ENCODE measurements around the gene PPP2R3C.
"Not testable (repeated sequence)": the region's sequence is repeated elsewhere in the genome, so short reads cannot be mapped to it uniquely, and the experiment has no call there.

Gene PPP2R3C

DNA sequence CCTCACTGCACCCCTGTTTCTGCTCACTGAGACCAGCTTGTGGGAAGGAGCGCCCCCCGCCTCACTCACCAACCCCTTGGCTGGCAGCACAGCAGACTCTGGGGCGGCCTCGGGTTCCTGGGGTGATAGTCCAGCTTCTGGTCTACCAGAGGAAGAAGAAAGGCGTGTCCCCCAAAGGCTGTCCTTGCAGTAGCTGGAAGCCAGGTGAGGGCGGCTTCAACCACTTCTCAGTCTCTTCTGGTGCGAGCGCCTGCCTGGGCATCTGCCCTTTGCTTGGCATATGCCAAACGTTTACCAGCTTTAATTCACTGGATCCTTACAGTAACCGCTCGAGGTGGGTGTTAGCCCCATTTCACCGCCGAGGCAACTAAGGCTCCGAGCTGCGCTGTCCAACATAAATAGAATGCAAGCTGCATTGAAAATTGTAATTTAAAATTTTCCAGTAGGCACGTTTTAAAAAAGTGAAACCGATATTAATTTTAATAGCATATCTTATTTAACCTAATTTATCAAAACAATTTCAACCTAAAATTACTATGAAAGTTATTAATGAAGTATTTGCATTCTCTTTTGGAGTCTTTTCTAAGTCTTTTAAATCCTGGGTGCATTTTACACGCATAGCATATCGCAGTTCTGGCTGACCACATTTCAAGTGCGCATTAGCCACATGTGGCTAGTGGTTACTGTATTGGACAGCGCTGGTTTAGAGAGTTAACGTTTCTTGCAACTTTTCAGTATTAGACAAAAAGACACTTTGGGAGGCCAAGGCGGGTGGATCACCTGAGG, 74.8 kb downstream of the PPP2R3C start:
- peak overlapping the region; percentile 88 for H3K27ac ChIP-seq

DNA sequence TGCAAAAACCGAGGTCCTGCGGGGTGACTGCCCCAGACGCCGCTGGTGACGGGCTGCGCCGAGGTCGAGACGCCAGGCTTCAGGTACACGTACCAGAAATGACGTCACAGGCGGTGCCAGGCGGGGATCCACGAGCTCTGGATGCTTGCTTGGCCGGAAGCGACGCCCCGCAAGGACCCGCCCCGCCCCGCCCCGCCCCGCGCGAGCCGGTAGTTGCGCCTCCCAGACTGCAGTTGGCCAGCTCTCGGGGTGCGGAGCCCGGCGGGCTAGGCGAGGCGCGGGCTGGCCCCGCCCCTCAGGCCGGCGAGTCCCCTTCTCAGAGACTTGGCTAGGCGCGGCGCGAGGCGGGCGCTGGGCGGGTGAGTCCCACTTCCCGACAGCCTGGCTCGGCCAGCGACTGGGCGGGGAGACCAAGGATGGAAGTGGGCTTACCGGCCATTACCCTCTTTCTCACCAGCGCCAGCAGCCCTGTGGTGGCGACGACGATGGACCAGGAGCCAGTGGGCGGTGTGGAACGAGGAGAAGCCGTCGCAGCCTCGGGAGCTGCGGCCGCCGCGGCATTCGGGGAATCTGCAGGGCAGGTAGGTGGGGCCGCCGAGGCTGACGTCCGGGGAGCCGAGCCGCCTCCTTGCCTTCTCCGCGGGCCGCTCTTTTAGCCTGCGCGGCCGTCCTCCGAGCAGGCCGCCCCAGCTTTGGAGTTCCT, 75.6 kb downstream of the PPP2R3C start, which contains the start of gene FAM177A1:
FAM177A1 (plus strand) TSS at position 225 of the 703 bp plus-strand sequence; CDS start at position 417, 192 bp downstream.
- TF ChIP-seq, protein P1, sequence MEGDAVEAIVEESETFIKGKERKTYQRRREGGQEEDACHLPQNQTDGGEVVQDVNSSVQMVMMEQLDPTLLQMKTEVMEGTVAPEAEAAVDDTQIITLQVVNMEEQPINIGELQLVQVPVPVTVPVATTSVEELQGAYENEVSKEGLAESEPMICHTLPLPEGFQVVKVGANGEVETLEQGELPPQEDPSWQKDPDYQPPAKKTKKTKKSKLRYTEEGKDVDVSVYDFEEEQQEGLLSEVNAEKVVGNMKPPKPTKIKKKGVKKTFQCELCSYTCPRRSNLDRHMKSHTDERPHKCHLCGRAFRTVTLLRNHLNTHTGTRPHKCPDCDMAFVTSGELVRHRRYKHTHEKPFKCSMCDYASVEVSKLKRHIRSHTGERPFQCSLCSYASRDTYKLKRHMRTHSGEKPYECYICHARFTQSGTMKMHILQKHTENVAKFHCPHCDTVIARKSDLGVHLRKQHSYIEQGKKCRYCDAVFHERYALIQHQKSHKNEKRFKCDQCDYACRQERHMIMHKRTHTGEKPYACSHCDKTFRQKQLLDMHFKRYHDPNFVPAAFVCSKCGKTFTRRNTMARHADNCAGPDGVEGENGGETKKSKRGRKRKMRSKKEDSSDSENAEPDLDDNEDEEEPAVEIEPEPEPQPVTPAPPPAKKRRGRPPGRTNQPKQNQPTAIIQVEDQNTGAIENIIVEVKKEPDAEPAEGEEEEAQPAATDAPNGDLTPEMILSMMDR (conservative IDR thresholded peaks at IDR 0.05): no peak
- peak within 1 kb of the TSS; percentile 88 for H3K27ac ChIP-seq

More for the DNA sequence above, 74.8 kb downstream of the PPP2R3C start:
- TF ChIP-seq, protein P1 (conservative IDR thresholded peaks at IDR 0.05): no peak

DNA sequence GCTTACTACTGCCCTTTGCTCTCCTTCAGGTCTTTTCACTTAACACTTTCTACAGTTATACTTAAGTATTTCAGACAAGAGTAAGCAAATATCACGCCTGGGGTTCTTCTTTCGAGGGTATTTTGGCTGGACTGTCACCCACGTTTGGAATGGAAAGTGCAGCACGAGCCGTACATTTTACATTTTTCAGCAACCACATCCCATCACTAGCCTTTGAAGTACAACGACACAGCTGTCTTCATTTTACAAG, 76.1 kb downstream of the PPP2R3C start:
- TF ChIP-seq, protein P1 (conservative IDR thresholded peaks at IDR 0.05): no peak
- peak overlapping the region; percentile 88 for H3K27ac ChIP-seq

DNA sequence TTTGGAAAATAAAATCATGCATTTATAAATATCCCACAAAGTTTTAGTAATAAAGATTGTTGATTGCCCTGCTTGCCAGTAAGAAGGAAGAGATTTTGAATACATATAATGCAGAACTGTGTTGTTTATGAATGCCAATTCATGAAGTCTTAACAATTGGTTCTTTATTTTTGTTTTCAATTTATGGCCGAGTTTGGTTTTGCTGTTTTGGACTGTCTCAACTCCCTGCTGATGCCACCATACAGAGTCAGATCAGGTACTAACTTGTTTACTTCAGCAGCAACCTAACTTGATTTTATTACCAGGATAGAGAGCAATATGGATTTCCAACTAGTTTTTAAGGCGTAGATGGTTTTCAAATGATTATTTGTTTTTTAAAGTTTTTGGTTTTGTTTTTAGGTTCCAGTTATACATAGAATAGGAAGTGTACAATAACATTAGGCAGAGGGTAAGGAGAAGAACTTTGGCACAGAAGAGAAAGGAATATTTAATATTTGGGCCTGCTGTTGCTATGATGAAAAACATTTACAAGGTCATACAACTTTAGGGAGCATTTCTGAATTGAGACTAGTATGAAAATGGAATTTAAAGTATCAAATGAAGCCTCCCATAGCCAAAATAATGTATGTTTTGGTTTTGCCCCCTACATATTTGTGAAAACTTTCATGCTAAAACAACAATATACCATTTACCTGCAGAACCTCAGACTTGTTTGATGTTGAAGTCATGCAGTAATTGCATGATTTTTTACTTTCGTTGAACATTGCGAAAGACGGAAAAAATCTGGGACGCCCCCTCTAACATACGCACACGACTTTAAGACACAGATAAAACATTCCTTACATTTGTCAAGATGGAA, 76.6 kb downstream of the PPP2R3C start:
- TF ChIP-seq, protein P1 (conservative IDR thresholded peaks at IDR 0.05): no peak
- H3K27ac ChIP-seq: peak overlapping the region; percentile 88

DNA sequence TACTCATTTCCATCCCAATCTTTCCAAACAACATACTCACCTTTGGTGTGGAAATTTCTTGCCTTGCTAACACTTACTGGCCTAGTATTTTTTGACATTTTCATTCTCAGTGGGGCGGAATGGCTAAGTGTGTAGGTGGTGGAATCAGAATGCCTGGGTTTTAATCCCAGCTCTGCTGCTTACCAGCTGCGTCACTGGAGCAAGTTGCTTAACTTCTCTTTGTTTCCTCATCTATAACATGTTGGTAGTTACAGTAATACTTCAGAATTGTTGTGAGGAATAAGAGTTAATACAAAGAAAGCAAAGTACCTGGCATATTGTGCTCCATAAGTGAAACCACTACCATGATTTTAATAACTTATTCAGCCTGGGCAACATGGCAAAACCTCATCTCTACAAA, 78.7 kb downstream of the PPP2R3C start:
- TF ChIP-seq, protein P1 (conservative IDR thresholded peaks at IDR 0.05): no peak

DNA sequence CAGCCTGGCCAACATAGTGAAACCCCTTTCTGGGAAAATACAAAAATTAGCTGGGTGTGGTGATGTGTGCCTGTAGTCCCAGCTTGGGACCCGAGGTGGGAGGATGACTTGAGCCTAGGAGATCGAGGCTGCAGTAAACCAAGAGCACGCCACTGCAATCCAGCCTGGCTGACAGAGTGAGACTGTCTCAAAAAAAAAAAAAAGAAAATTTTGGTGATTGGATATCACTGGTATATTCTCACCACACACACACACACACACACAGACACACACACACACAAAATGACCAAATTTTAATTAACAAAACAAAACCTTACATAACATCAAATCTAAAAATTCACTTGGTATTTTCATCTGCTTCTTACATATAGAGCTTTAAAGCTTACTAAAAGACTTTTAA, 79.2 kb downstream of the PPP2R3C start:
- H3K27ac ChIP-seq: no peak overlapping the region
- TF ChIP-seq, protein P1 (conservative IDR thresholded peaks at IDR 0.05): no peak

More for the DNA sequence above, 78.7 kb downstream of the PPP2R3C start:
- no peak overlapping the region for H3K27ac ChIP-seq

DNA sequence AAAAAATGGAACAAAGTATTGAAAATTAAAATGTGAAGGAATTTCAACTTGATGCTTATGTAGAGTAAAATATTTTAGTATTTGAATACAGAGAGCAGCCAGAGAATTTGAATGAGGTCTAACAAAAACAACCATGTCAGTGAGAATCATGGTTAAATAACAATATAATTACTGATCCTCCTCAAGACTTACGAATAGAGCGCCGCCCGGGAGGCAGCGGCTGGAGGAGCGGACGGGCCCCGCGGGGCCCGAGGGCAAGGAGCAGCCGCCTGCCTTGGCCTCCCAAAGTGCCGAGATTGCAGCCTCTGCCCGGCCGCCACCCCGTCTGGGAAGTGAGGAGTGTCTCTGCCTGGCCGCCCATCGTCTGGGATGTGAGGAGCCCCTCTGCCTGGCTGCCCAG, 83.5 kb downstream of the PPP2R3C start:
- H3K27ac ChIP-seq: not testable (repeated sequence)

All from VCaP (cell line).